ENCODE results near the gene TOB1. TPM values are rescaled to one million over a fixed set of nuclear protein-coding genes. Genes with fewer than 3 reads are reported as not detected.
A peak's percentile ranks its signal among the peaks of the same experiment; 100 is the strongest.

Gene TOB1
- total and polyA plus RNA-seq, 9 of the 15 experiments (the other 6 are each of a cell fraction or from before 2014, with no cell fraction given) = 4.8 to 63.7 (median 13.2) TPM

DNA sequence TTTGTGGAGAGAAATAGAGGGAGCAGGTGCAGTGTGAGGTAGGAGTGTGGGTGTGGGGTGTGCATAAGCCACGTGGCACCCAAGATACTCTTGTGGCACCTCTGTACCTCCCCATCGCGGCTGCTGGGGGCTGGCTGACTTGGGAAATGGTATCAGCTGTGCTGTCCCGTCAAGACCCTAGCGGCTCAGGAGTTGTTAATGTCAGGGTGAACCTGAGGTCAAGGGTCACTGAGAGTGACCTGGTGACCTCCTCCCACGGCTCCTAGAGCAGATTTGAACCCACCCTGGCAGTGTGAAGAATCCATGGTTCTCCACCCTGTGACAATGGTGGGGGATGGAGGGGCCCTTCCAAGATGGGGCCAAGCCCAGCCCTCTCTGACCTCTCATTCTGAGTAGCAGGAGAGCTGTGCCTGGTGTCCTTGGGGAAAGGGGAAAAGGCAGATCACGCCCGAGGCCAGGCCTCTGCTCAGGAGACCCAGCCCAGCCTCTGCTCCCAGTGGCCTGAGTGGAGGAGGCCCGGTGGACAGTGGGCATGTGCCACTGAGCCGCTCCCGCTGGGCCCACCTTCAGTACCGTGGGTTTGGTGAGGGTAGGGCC, 33.8 kb downstream of the TOB1 start:
- H3K27ac ChIP-seq (ENCODE audit: extremely low read depth, low read depth, low read length) = 0 out of 3 replicates have a peak overlapping the region, but pooled peaks have one; percentile 30
- DNase-seq (ENCODE audit: extremely low read depth in 1 of 4, low spot score in 3 of 4) = no peak
- ATAC-seq = no peak
- 75% methylated on average over 12 of the region's 12 CpGs for WGBS (ENCODE audit: insufficient coverage, low coverage, missing lambda C conversion rate)
- no peaks in the 10 kb centered on the region for H4K20me1 ChIP-seq (replicated peaks; ENCODE audit: control insufficient read depth, insufficient read depth, low read length)
- H3K9me3 ChIP-seq (replicated peaks; ENCODE audit: control insufficient read depth, insufficient read depth, low read depth, low read length) = no peaks in the 10 kb centered on the region
- POLR2A ChIA-PET = interaction anchor here (1.0 to 1.7 kb wide), 3 partner anchors 12 to 15 kb away, joined by 3 to 5 read pairs (median 3); no protein-coding TSS in a partner anchor
- BruUV-seq (replicated peaks) = no TSS peak
- no peaks in the 10 kb centered on the region for H3K79me2 ChIP-seq (ENCODE audit: control insufficient read depth, insufficient read depth, low read length)
- peaks cover 0 to 20% of the 10 kb centered on the region in 2 experiments; a peak in 3 of 5 replicates for H3K27me3 ChIP-seq (ENCODE audit: control insufficient read depth in 2 of 2, insufficient read depth in 2 of 2, low read length in 2 of 2)
- intact Hi-C loops (cut with micrococcal nuclease) = no loop called here
- no peak overlapping the region; the same call in 1 of the 2 replicates for H3K4me2 ChIP-seq (ENCODE audit: insufficient read depth, low read length)
- CTCF ChIA-PET (ENCODE audit: low intra/inter-chr PET ratio) = no interaction called here
- no peak for FAIRE-seq
- H3K4me3 ChIP-seq = no peak overlapping the region
- no peaks in the 10 kb centered on the region for H3K9me1 ChIP-seq (ENCODE audit: control insufficient read depth, insufficient read depth, low read length)
- peaks cover 18 to 54% of the 10 kb centered on the region in 2 experiments for H3K4me1 ChIP-seq (replicated peaks in 1 of 2; ENCODE audit: control insufficient read depth in 2 of 2, insufficient read depth in 2 of 2, low read length in 2 of 2)
- H2AFZ ChIP-seq (ENCODE audit: low read depth, low read length) = peak overlapping the region; percentile 29; the same call in 1 of the 2 replicates
- H3K36me3 ChIP-seq (ENCODE audit: control insufficient read depth, insufficient read depth, low read length) = no peaks in the 10 kb centered on the region
- H3K9ac ChIP-seq (ENCODE audit: insufficient read depth in 1 of 2, low read depth in 2 of 2, low read length in 2 of 2) = peak overlapping the region in 1 of 2 experiments; percentile 70; a peak in 2 of 4 replicates
- in situ Hi-C loops (cut with MboI) = loop anchor here (5.0 kb wide), 1 partner anchor 285 kb away; the partner anchor contains the start of gene SPATA20
- TF ChIP-seq ARHGAP35 (IDR thresholded peaks at IDR 0.05; ENCODE audit: partially characterized antibody) = no peak
- no peak for TF ChIP-seq ZNF324 (CRISPR knock-in tag; IDR thresholded peaks at IDR 0.05)
- TF ChIP-seq, protein P1, sequence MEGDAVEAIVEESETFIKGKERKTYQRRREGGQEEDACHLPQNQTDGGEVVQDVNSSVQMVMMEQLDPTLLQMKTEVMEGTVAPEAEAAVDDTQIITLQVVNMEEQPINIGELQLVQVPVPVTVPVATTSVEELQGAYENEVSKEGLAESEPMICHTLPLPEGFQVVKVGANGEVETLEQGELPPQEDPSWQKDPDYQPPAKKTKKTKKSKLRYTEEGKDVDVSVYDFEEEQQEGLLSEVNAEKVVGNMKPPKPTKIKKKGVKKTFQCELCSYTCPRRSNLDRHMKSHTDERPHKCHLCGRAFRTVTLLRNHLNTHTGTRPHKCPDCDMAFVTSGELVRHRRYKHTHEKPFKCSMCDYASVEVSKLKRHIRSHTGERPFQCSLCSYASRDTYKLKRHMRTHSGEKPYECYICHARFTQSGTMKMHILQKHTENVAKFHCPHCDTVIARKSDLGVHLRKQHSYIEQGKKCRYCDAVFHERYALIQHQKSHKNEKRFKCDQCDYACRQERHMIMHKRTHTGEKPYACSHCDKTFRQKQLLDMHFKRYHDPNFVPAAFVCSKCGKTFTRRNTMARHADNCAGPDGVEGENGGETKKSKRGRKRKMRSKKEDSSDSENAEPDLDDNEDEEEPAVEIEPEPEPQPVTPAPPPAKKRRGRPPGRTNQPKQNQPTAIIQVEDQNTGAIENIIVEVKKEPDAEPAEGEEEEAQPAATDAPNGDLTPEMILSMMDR (IDR thresholded peaks at IDR 0.05 in 2 of 3, conservative IDR thresholded peaks at IDR 0.05 in 1 of 3; ENCODE audit: insufficient read depth in 2 of 3, low read depth in 1 of 3, low read length in 3 of 3) = no peak
- no peak for TF ChIP-seq XRCC3 (IDR thresholded peaks at IDR 0.05)
- TF ChIP-seq ZNF77 (CRISPR knock-in tag; IDR thresholded peaks at IDR 0.05) = no peak
- no peak for TF ChIP-seq NR2C2 (CRISPR knock-in tag; IDR thresholded peaks at IDR 0.05)
- peak; percentile 62 for TF ChIP-seq NR2C2 (tag; IDR thresholded peaks at IDR 0.05)
- TF ChIP-seq, protein P2, sequence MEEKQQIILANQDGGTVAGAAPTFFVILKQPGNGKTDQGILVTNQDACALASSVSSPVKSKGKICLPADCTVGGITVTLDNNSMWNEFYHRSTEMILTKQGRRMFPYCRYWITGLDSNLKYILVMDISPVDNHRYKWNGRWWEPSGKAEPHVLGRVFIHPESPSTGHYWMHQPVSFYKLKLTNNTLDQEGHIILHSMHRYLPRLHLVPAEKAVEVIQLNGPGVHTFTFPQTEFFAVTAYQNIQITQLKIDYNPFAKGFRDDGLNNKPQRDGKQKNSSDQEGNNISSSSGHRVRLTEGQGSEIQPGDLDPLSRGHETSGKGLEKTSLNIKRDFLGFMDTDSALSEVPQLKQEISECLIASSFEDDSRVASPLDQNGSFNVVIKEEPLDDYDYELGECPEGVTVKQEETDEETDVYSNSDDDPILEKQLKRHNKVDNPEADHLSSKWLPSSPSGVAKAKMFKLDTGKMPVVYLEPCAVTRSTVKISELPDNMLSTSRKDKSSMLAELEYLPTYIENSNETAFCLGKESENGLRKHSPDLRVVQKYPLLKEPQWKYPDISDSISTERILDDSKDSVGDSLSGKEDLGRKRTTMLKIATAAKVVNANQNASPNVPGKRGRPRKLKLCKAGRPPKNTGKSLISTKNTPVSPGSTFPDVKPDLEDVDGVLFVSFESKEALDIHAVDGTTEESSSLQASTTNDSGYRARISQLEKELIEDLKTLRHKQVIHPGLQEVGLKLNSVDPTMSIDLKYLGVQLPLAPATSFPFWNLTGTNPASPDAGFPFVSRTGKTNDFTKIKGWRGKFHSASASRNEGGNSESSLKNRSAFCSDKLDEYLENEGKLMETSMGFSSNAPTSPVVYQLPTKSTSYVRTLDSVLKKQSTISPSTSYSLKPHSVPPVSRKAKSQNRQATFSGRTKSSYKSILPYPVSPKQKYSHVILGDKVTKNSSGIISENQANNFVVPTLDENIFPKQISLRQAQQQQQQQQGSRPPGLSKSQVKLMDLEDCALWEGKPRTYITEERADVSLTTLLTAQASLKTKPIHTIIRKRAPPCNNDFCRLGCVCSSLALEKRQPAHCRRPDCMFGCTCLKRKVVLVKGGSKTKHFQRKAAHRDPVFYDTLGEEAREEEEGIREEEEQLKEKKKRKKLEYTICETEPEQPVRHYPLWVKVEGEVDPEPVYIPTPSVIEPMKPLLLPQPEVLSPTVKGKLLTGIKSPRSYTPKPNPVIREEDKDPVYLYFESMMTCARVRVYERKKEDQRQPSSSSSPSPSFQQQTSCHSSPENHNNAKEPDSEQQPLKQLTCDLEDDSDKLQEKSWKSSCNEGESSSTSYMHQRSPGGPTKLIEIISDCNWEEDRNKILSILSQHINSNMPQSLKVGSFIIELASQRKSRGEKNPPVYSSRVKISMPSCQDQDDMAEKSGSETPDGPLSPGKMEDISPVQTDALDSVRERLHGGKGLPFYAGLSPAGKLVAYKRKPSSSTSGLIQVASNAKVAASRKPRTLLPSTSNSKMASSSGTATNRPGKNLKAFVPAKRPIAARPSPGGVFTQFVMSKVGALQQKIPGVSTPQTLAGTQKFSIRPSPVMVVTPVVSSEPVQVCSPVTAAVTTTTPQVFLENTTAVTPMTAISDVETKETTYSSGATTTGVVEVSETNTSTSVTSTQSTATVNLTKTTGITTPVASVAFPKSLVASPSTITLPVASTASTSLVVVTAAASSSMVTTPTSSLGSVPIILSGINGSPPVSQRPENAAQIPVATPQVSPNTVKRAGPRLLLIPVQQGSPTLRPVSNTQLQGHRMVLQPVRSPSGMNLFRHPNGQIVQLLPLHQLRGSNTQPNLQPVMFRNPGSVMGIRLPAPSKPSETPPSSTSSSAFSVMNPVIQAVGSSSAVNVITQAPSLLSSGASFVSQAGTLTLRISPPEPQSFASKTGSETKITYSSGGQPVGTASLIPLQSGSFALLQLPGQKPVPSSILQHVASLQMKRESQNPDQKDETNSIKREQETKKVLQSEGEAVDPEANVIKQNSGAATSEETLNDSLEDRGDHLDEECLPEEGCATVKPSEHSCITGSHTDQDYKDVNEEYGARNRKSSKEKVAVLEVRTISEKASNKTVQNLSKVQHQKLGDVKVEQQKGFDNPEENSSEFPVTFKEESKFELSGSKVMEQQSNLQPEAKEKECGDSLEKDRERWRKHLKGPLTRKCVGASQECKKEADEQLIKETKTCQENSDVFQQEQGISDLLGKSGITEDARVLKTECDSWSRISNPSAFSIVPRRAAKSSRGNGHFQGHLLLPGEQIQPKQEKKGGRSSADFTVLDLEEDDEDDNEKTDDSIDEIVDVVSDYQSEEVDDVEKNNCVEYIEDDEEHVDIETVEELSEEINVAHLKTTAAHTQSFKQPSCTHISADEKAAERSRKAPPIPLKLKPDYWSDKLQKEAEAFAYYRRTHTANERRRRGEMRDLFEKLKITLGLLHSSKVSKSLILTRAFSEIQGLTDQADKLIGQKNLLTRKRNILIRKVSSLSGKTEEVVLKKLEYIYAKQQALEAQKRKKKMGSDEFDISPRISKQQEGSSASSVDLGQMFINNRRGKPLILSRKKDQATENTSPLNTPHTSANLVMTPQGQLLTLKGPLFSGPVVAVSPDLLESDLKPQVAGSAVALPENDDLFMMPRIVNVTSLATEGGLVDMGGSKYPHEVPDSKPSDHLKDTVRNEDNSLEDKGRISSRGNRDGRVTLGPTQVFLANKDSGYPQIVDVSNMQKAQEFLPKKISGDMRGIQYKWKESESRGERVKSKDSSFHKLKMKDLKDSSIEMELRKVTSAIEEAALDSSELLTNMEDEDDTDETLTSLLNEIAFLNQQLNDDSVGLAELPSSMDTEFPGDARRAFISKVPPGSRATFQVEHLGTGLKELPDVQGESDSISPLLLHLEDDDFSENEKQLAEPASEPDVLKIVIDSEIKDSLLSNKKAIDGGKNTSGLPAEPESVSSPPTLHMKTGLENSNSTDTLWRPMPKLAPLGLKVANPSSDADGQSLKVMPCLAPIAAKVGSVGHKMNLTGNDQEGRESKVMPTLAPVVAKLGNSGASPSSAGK (IDR thresholded peaks at IDR 0.05) = no peak
- no peak for TF ChIP-seq SMAD1 (IDR thresholded peaks at IDR 0.05; ENCODE audit: low read depth, low read length, partially characterized antibody)

Data from K562 (cell line).